ENCODE data around the gene WNK2. TPM values are rescaled to one million over a fixed set of nuclear protein-coding genes. Genes with fewer than 3 reads are reported as not detected.

The WNK2 gene
- total and polyA plus RNA-seq, 2 donors (not counting 3 experiments of a cell fraction or from before 2014, with no cell fraction given) = not detected

GRCh38 chr9:93288891-93289883, 105.2 kb downstream of the WNK2 start:
- Histone ChIP-seq H3K9me1 (replicated peaks; ENCODE audit: control insufficient read depth, extremely low read depth, insufficient read depth, low read length) (no peaks in the 10 kb centered on the region), H4K20me1 (replicated peaks; ENCODE audit: control insufficient read depth, extremely low read depth, insufficient read depth, low read length) (no peaks in the 10 kb centered on the region), H3K9ac (replicated peaks; ENCODE audit: extremely low read depth, insufficient read depth, low read length) (no peak overlapping the region), H3K9me3 (replicated peaks; ENCODE audit: control insufficient read depth, insufficient read depth, low read length) (no peaks in the 10 kb centered on the region), H3K4me2 (ENCODE audit: insufficient read depth, low read length) (no peak overlapping the region), H3K36me3 (ENCODE audit: control insufficient read depth in 2 of 2, extremely low read depth in 1 of 2, insufficient read depth in 2 of 2, low read length in 2 of 2) (no peaks in the 10 kb centered on the region), H3K4me1 (ENCODE audit: control insufficient read depth, extremely low read depth, insufficient read depth, low read length) (no peaks in the 10 kb centered on the region), H3K27me3 (ENCODE audit: control insufficient read depth in 2 of 2, insufficient read depth in 2 of 2, low read length in 2 of 2) (no peaks in the 10 kb centered on the region), H3K4me3 (replicated peaks in 1 of 3; ENCODE audit: insufficient read depth in 1 of 3, low read depth in 1 of 3, low read length in 3 of 3) (no peak overlapping the region), H3K79me2 (ENCODE audit: control insufficient read depth, insufficient read depth, low read length) (no peaks in the 10 kb centered on the region), H2AFZ (ENCODE audit: low read depth, low read length) (no peak overlapping the region), H3K27ac (ENCODE audit: insufficient read depth, low read depth, low read length) (no peak overlapping the region)
- intact Hi-C loops (cut with micrococcal nuclease) (no loop called here), dilution Hi-C loops (cut with MboI; ENCODE audit: extremely low pct_ligation_motif_present, low sequenced_read_pairs) (no loop called here)
- BruUV-seq (replicated peaks) = no TSS peak
- DNase-seq (ENCODE audit: low read depth, low spot score) (no peak), FAIRE-seq (no peak)
- TF ChIP-seq EZH2 (IDR thresholded peaks at IDR 0.05; ENCODE audit: borderline replicate concordance, low read depth, low read length, severe bottlenecking) (no peak), CTCF (IDR thresholded peaks at IDR 0.05; ENCODE audit: extremely low read depth in 1 of 2, insufficient read depth in 1 of 2, low read depth in 1 of 2, low read length in 2 of 2) (no peak)
- ChIA-PET CTCF (interaction anchor here (1.0 to 2.0 kb wide), 7 partner anchors 9 to 285 kb away, joined by 3 to 8 read pairs (median 3); no protein-coding TSS in a partner anchor), POLR2A (no interaction called here)

Data from endothelial cell of umbilical vein (primary cell).